ENCODE results near the gene ZNF652.
"Not testable (repeated sequence)": the region's sequence is repeated elsewhere in the genome, so short reads cannot be mapped to it uniquely, and the experiment has no call there.

ZNF652 gene

DNA sequence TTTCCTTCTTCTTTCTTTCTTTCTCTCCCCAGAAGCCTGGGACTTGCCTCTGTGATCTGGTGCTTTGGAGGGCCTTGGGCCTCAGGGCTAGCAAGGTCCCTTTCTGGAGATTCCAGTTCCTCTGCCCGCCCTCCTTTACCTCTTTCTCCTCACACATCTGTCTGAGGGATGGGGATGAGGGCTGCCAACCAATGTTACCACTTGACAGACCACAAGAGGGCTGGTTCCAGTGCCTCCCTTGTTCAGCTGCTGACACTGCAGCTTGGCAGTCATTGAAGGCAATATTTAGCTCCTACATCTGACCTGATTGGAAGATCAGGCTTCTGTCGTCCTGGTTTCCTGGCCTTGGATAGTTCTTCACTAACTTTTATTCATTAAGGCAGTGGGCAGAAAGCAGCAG lies 3.6 kb upstream of the ZNF652 start:
- Histone ChIP-seq H3K27me3 (ENCODE audit: insufficient read depth, poor library complexity, severe bottlenecking) (no peaks in the 10 kb centered on the region), H3K9me3 (ENCODE audit: severe bottlenecking) (no peaks in the 10 kb centered on the region), H3K36me3 (ENCODE audit: low read depth) (no peaks in the 10 kb centered on the region), H3K27ac (ENCODE audit: poor library complexity, severe bottlenecking) (no peak overlapping the region), H3K4me1 (ENCODE audit: insufficient read depth, poor library complexity, severe bottlenecking) (no peaks in the 10 kb centered on the region), H3K4me3 (ENCODE audit: severe bottlenecking) (no peak overlapping the region)
- no peak for DNase-seq (ENCODE audit: low spot score)
- TF ChIP-seq, protein P1, sequence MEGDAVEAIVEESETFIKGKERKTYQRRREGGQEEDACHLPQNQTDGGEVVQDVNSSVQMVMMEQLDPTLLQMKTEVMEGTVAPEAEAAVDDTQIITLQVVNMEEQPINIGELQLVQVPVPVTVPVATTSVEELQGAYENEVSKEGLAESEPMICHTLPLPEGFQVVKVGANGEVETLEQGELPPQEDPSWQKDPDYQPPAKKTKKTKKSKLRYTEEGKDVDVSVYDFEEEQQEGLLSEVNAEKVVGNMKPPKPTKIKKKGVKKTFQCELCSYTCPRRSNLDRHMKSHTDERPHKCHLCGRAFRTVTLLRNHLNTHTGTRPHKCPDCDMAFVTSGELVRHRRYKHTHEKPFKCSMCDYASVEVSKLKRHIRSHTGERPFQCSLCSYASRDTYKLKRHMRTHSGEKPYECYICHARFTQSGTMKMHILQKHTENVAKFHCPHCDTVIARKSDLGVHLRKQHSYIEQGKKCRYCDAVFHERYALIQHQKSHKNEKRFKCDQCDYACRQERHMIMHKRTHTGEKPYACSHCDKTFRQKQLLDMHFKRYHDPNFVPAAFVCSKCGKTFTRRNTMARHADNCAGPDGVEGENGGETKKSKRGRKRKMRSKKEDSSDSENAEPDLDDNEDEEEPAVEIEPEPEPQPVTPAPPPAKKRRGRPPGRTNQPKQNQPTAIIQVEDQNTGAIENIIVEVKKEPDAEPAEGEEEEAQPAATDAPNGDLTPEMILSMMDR (IDR thresholded peaks at IDR 0.05; ENCODE audit: poor library complexity, severe bottlenecking) = peak; percentile 15
- 0 out of 3 replicates have a peak, but pooled peaks have one; percentile 17 for ATAC-seq (ENCODE audit: low read depth)

DNA sequence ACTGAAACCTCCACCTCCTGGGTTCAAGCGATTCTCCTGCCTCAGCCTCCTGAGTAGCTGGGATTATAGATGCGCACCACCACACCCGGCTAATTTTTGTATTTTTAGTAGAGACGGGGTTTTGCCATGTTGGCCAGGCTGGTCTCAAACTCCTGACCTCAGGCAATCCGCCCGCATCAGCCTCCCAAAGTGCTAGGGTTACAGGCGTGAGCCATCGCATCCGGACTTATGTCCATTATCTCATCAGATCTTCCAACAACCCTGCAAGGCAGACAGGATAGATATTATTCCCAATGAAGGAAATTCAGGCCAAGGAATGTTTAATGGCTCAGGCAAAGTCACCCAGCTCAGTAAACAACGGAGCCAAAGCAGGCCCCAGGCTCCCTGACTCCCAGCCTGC lies 3.1 kb upstream of the ZNF652 start:
- ATAC-seq (ENCODE audit: low read depth); H3K27me3 ChIP-seq (ENCODE audit: insufficient read depth, poor library complexity, severe bottlenecking); H3K36me3 ChIP-seq (ENCODE audit: low read depth); H3K4me1 ChIP-seq (ENCODE audit: insufficient read depth, poor library complexity, severe bottlenecking); H3K27ac ChIP-seq (ENCODE audit: poor library complexity, severe bottlenecking); H3K9me3 ChIP-seq (ENCODE audit: severe bottlenecking); H3K4me3 ChIP-seq (ENCODE audit: severe bottlenecking); DNase-seq (ENCODE audit: low spot score): not testable (repeated sequence)

DNA sequence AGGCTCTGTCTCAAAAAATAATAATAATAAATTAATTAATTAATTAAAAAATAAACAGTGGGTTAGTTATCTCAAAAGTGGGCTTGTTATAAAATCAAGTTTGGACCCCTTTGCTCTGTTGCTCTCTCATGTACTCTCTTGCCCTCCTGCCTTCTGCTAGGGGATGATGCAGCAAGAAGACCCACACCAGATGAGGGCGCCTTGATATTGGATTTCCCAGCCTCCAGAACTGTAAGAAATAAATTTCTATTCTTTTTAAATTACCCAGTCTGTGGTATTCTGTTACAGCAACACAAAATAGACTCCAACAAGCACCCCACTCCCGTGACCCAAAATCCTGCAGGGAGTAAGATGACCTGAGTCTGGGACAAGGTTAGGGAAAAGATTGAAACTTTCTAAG lies 2.1 kb upstream of the ZNF652 start:
- TF ChIP-seq, protein P1 (IDR thresholded peaks at IDR 0.05; ENCODE audit: poor library complexity, severe bottlenecking) = no peak
- no peak for DNase-seq (ENCODE audit: low spot score)
- Histone ChIP-seq H3K4me3 (ENCODE audit: severe bottlenecking) (no peak overlapping the region), H3K4me1 (ENCODE audit: insufficient read depth, poor library complexity, severe bottlenecking) (peaks cover 9% of the 10 kb centered on the region), H3K36me3 (ENCODE audit: low read depth) (no peaks in the 10 kb centered on the region), H3K27me3 (ENCODE audit: insufficient read depth, poor library complexity, severe bottlenecking) (no peaks in the 10 kb centered on the region), H3K27ac (ENCODE audit: poor library complexity, severe bottlenecking) (no peak overlapping the region), H3K9me3 (ENCODE audit: severe bottlenecking) (no peaks in the 10 kb centered on the region)
- no peak for ATAC-seq (ENCODE audit: low read depth)

- Histone ChIP-seq H3K4me3 (ENCODE audit: severe bottlenecking) (no peak overlapping the region), H3K9me3 (ENCODE audit: severe bottlenecking) (no peaks in the 10 kb centered on the region), H3K27me3 (ENCODE audit: insufficient read depth, poor library complexity, severe bottlenecking) (no peaks in the 10 kb centered on the region), H3K36me3 (ENCODE audit: low read depth) (no peaks in the 10 kb centered on the region), H3K4me1 (ENCODE audit: insufficient read depth, poor library complexity, severe bottlenecking) (peaks cover 9% of the 10 kb centered on the region), H3K27ac (ENCODE audit: poor library complexity, severe bottlenecking) (peak overlapping the region; percentile 80)
- DNase-seq (ENCODE audit: low spot score) (no peak), ATAC-seq (ENCODE audit: low read depth) (no peak)
- TF ChIP-seq, protein P1 (IDR thresholded peaks at IDR 0.05; ENCODE audit: poor library complexity, severe bottlenecking) = no peak
These were observed 1.2 kb upstream of the ZNF652 start for GRCh38 chr17:49363251-49363650.

DNA sequence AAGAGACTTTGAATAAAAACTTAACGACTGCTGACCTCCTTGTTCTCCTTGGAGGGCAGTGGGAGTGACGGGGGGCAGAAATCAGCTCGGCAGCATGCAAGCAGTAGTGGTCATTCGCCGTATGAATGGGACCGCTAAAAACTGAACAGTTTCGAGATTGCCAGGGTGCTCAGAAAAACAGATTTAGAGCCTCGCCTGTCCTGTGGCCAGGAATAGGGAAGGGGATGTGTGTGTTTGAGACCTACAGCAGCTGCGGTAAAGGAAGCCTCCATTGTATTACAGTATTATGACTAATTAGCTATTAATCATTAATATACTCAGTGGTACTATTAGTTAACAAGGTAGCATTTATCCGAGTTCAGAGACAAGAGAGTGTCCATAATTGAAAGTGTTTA lies 670 bp upstream of the ZNF652 start:
- TF ChIP-seq, protein P1 (IDR thresholded peaks at IDR 0.05; ENCODE audit: poor library complexity, severe bottlenecking) = no peak
- Histone ChIP-seq H3K4me3 (ENCODE audit: severe bottlenecking) (peak overlapping the region; percentile 92), H3K4me1 (ENCODE audit: insufficient read depth, poor library complexity, severe bottlenecking) (peaks cover 9% of the 10 kb centered on the region), H3K9me3 (ENCODE audit: severe bottlenecking) (no peaks in the 10 kb centered on the region), H3K36me3 (ENCODE audit: low read depth) (no peaks in the 10 kb centered on the region), H3K27me3 (ENCODE audit: insufficient read depth, poor library complexity, severe bottlenecking) (no peaks in the 10 kb centered on the region), H3K27ac (ENCODE audit: poor library complexity, severe bottlenecking) (peak overlapping the region; percentile 80)
- DNase-seq (ENCODE audit: low spot score) (no peak), ATAC-seq (ENCODE audit: low read depth) (no peak)
